GM12865 (cell line): ENCODE data around the gene PLA2G6.

Experiments used
- DNase-seq: peaks from one replicate; pipeline ENCODE4 v3.0.0; 2010; ENCODE audit warnings: low read depth
- H3K4me3 ChIP-seq: 2 replicates; pipeline ENCODE4 v1.5.1; 2011; ENCODE audit warnings: mild to moderate bottlenecking, low read depth, low read length, control low read depth
- CTCF ChIP-seq: IDR thresholded peaks from 2 replicates; pipeline ENCODE4 v1.5.1; 2011; ENCODE audit warnings: low read length, control low read depth, low read depth, inconsistent platforms; ENCODE audit not compliant: insufficient read depth; ENCODE audit errors: missing control alignments

The PLA2G6 gene

DNA sequence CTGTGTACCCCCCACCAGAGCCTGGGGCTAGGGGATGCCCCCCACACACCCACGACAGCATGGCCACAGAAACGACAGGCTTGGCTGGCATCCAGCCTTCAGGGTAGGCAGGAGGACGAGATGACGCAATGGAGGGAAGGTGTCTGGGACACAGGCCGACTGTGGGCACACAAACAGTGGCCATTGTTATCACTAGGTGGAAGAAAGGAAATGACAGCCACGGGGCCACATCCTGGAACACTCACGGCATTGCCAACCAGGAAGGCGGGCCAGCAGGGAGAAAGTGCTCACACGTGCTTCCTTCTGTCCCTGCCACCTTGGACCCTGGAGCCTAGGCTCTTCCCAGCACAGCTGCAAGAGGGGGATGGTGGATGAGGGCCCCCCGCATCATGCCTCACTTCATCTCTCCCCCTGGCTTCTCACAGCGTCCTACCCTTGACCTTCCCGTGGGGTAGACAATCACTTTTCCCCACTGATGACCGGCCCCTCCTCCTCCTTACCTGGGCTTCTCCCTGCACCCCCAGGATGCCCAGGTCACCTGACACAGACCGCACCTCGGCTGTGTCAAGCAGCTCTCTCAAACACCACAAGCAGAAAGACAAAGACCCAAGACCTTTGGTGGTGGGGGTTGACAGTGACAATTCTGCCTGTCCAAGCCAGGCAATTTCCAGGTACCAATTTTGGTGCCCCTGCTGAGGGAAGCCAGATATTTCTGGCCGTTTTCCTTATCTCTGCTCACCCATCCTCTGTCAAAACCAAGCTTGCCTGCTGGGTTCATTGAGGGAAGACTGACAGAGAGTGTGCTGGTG lies 8.6 kb downstream of the PLA2G6 start:
- TF ChIP-seq CTCF: no peak
- no peak overlapping the region for H3K4me3 ChIP-seq
- no peak for DNase-seq

- no peak for TF ChIP-seq CTCF
- H3K4me3 ChIP-seq: no peak overlapping the region
- no peak for DNase-seq
Observed at GRCh38 chr22:38171927-38172831, 9.5 kb downstream of the PLA2G6 start.

- DNase-seq: no peak
- no peak for TF ChIP-seq CTCF
- no peak overlapping the region for H3K4me3 ChIP-seq
Observed at GRCh38 chr22:38170469-38170868, 11.2 kb downstream of the PLA2G6 start.

DNA sequence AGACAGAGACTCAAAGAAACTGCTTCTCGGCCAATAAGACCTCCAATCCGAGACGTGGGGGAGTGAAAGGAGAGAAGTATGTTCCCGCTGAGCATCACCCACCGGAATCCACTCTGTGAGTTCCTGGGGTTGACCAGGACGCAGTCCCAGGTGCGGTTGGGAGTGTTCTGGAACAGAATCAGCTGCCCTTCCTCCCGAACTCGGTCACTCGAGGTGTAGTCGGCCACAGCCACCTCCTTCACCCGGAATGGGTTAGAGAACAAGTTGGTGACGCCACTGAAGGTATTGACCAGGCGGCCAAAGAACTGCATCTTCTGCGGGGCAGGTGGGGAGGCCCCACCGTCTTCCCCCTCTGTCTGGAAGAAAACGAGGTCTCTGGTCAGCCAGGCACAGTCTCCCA lies 12.5 kb downstream of the PLA2G6 start:
- no peak for TF ChIP-seq CTCF
- H3K4me3 ChIP-seq: no peak overlapping the region
- no peak for DNase-seq

GRCh38 chr22:38167988-38168407 lies 13.6 kb downstream of the PLA2G6 start:
- DNase-seq: no peak
- TF ChIP-seq CTCF: no peak
- H3K4me3 ChIP-seq: no peak overlapping the region

GRCh38 chr22:38165922-38166593 lies 15.6 kb downstream of the PLA2G6 start:
- H3K4me3 ChIP-seq: no peak overlapping the region
- TF ChIP-seq CTCF: no peak
- no peak for DNase-seq
